NCI-H2171 (cell line): ENCODE data around the gene UQCC5.

Experiments used
- DNase-seq: peaks from one replicate; lab custom pipeline; 2025; lab: John Stamatoyannopoulos, UW

Gene UQCC5

DNA sequence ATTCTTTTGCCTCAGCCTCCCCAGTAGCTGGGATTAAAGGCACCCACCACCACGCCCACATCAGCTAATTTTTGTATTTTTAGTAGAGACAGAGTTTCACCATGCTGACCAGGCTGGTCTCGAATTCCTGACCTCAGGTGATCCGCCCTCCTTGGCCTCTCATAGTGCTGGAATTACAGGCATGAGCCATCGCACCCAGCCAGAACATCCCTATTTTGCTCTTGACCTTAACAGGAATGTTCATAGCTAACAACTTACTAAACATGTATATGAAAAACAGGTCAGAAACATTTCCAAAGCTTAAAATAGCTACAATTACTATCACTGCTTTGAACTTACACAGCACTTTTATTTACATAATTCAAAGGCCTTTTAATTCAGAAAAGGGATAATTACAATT is 33.7 kb downstream of the UQCC5 start:
- no peak for DNase-seq

DNA sequence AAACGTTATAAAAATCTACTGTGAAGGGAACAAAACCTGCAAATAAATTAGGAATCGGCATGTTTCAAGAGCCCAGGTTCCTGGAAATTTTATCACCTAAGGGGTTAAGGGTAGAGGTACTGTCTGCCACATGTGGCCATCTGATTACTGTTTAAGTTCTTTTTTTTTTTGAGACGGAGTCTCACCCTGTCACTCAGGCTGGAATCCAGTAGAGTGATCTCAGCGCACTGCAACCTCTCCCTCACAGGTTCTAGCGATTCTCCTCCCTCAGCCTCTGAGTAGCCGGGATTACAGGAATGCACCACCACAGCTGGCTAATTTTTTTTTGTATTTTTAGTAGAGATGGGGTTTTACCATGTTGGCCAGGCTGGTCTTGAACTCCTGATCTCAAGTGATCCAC is 35.8 kb downstream of the UQCC5 start:
- no peak for DNase-seq

DNA sequence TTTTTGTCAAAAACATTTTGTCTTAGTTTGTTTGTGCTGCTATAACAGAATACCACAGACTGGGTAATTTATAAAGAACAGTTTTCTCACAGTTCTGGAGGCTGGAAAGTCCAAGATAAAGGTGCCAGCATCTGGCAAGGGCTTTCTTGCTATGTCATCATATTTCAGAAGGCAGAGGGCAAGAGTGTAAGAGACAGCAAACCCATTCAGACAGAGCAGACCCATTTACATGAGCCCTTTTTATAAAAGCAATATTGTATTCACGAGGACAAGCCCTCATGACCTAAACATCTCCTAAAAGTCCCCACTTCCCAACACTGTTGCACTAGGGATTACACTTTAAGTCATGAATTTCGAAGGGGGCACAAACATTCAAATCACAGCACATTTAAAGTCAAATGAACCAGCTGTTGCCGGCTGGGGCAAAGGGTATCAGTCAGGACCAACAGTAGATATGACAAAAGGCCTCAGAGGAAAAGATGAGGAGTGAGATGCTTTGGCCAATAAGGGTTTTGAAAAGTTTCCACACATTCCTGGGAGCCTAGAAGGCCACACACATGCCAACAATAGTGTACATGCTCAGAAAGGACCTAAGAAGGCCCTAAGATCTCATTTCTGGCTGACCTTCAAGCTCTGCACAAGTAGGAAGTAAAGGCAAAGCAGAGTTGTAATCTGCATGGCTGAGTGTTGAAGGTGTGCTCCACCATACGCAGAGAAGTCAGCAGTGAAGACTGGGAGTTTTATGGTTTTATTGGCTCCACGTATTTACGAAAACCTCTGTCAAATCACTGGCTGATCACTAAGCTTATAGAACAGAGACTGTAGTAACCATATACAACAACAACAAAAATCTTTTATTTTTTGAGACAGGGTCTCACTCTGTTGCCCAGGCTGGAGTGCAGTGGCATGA is 37.9 kb downstream of the UQCC5 start:
- DNase-seq: no peak
